Psoas muscle (tissue), 8 donors: ENCODE measurements around the gene RNF220. TPM values are rescaled to one million over a fixed set of nuclear protein-coding genes. Genes with fewer than 3 reads are reported as not detected.

Source experiments
- ATAC-seq, 4 donors: fragments of 200-7000 bp; cut with Tn5 transposase; one replicate each; pipeline ENCODE4 v1.9.1; 2020; ENCODE audit warnings: moderate library complexity in 3 of 4, mild to moderate bottlenecking in 2 of 4
- DNase-seq, 2 donors: peaks; one replicate each; pipeline ENCODE4 v3.0.0-alpha.2; 2020
- H3K27ac ChIP-seq: fragments of 200-600 bp; one replicate; pipeline ENCODE4 v1.8.0; 2022
- H3K27me3 ChIP-seq, 3 donors: fragments of 200-600 bp in 1 of 3; one replicate each; pipeline versions ENCODE4 v1.6.1 to v1.8.0; 2013 to 2022; ENCODE audit warnings: low read length in 2 of 3, mild to moderate bottlenecking in 2 of 3, moderate library complexity in 1 of 3; ENCODE audit not compliant: insufficient read depth in 3 of 3
- H3K36me3 ChIP-seq, 2 donors: fragments of 200-600 bp in 1 of 2; one replicate each; pipeline versions ENCODE4 v1.6.1 to v1.8.0; 2013 to 2022; ENCODE audit warnings: low read depth in 1 of 2, mild to moderate bottlenecking in 1 of 2, moderate library complexity in 1 of 2; ENCODE audit not compliant: insufficient read depth in 1 of 2
- H3K4me1 ChIP-seq: fragments of 200-600 bp; one replicate; pipeline ENCODE4 v1.8.0; 2022
- H3K4me3 ChIP-seq: fragments of 200-600 bp; one replicate; pipeline ENCODE4 v1.8.0; 2022; ENCODE audit warnings: mild to moderate bottlenecking
- H3K9me3 ChIP-seq: fragments of 200-600 bp; one replicate; pipeline ENCODE4 v1.8.0; 2022
- WGBS, 3 donors: extraction: QIAGEN DNeasy Blood & Tissue Kit; methylation state at CpG; one replicate each; pipeline versions ENCODE4 v1.1.6 to v1.1.7; 2013; 5-methylcytosine and 5-hydroxymethylcytosine counted together
- intact Hi-C, 2 donors: fragments of 100-400 bp; cut with DNase I; formaldehyde crosslinking; loops; one replicate each; pipeline versions ENCODE4 v1.11.0 to v1.14.2; 2022
- polyA plus RNA-seq, 3 donors: library from polyadenylated mRNA; stranded (reverse); fragments of 200-250 nt; gene quantifications; one replicate each; pipeline ENCODE4 v1.2.3, GENCODE V29; 2013
- total RNA-seq, 4 donors: library from RNA; stranded (reverse); fragmentation: NEBNext Ultra II Directional in 2 of 4; extraction: Animal tissue kit (Norgen Biotek cat#: 25700) in 2 of 4; gene quantifications; one replicate each; pipeline versions ENCODE4 v1.2.1 to v1.2.4, GENCODE V29; 2021 to 2023
- TF ChIP-seq, protein P1 (sequence below): fragments of 200-600 bp; IDR thresholded peaks from one replicate; pipeline ENCODE4 v1.8.0; 2022; ENCODE audit warnings: antibody characterized with exemption
- donor health status: healthy with polysubstance abuse.
- donor health status: DM: no; HTN: no; CAD: no; lungs with moderate emphysema.
- donor health status: Bipolar disorder and iron deficiency.
- donor health status: healthy.
- donor health status: DM: yes; HTN: yes; CAD: no.
- donor health status: DM: no; HTN: no; CAD: no.
- donor health status: DM: no; HTN: no; CAD: no.
- donor health status: DM: yes; HTN: yes; CAD: no.

RNF220 gene
- total and polyA plus RNA-seq, 7 donors = 61.1 to 133 (median 75.5) TPM

DNA sequence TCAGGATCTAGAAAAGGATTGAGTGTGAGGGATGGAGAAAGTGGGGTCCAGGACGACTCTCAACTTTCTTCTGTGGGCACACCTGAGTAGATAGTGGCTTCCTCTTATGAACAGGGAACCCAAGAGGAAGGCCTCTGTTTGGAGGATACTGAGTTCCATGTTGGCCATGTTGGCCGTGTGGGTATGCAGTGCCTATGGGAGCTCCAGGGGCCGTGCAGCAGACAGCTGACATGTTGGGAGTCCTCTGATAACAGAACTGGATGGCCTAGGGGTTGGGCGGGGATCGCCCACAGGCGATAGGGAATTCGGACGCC, 226.2 kb downstream of the RNF220 start:
- Histone ChIP-seq H3K27me3 (no peaks in the 10 kb centered on the region), H3K9me3 (no peaks in the 10 kb centered on the region), H3K4me1 (peaks cover 38% of the 10 kb centered on the region), H3K27ac (peak overlapping the region; percentile 92), H3K4me3 (peak overlapping the region; percentile 78), H3K36me3 (peaks cover 2 to 30% of the 10 kb centered on the region in 2 donors)
- intact Hi-C loops = no loop called here
- WGBS, 3 donors = 12 to 13% (median 12%) methylated on average over 8 of the region's 8 CpGs
- TF ChIP-seq, protein P1, sequence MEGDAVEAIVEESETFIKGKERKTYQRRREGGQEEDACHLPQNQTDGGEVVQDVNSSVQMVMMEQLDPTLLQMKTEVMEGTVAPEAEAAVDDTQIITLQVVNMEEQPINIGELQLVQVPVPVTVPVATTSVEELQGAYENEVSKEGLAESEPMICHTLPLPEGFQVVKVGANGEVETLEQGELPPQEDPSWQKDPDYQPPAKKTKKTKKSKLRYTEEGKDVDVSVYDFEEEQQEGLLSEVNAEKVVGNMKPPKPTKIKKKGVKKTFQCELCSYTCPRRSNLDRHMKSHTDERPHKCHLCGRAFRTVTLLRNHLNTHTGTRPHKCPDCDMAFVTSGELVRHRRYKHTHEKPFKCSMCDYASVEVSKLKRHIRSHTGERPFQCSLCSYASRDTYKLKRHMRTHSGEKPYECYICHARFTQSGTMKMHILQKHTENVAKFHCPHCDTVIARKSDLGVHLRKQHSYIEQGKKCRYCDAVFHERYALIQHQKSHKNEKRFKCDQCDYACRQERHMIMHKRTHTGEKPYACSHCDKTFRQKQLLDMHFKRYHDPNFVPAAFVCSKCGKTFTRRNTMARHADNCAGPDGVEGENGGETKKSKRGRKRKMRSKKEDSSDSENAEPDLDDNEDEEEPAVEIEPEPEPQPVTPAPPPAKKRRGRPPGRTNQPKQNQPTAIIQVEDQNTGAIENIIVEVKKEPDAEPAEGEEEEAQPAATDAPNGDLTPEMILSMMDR = no peak
- ATAC-seq = peak in 2 of 4 donors; percentile 45 to 63
- DNase-seq = no peak

DNA sequence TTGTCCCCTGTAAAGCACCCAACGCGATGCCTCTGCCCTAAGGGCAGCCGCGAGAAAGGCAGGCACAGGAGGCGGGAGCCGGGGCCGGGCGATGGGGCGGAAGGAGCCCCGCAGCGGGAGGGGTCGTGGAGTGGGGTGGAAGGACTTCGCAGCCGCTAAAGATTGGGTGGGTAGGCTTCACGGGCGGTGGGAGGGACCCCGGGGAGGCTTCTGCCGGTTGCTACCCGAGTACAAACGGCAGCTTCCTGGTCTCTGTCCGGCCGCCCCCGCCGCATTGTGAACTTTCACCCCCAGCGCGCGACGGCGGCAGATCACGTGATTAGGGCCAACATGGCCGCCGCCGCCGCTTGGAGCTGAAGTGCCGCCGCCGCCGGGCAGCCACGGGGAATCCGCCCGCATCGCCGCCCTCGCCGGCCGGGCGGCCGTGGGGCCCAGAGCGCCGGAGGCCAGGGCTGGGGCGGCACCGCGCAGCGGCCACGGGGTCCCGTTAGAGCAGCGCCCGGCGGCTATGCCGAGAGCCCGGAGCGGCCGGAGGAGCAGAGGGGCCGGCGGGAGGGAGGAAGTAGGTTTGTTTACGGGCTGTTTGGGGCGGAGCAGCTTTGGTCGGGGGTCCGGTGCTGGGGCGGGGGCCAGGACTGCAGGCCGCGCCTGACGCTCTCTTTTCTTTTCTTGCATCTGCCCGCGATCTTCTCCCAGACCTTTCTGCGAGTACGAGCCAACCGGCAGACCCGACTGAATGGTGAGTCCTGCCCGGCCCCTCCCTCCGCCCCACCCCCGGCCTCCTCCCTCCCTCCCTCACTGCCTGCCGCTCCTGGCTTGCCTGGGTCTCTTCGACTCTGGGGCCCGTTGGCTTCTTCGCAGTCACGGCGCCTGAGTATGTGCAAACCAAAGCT, 226.8 kb downstream of the RNF220 start:
- DNase-seq = peak; percentile 93 to 96
- intact Hi-C loops = no loop called here
- H3K27ac ChIP-seq = peak overlapping the region; percentile 92
- H3K4me1 ChIP-seq = peaks cover 44% of the 10 kb centered on the region
- peak; percentile 83 to 90 (median 87) for ATAC-seq
- H3K4me3 ChIP-seq = peak overlapping the region; percentile 78
- peaks cover 2 to 36% of the 10 kb centered on the region in 2 donors for H3K36me3 ChIP-seq
- 0 to 1% (median 1%) methylated on average over 53 to 88 of the region's 88 CpGs for WGBS, 3 donors
- H3K27me3 ChIP-seq = no peaks in the 10 kb centered on the region
- TF ChIP-seq, protein P1 = no peak
- H3K9me3 ChIP-seq = no peaks in the 10 kb centered on the region

DNA sequence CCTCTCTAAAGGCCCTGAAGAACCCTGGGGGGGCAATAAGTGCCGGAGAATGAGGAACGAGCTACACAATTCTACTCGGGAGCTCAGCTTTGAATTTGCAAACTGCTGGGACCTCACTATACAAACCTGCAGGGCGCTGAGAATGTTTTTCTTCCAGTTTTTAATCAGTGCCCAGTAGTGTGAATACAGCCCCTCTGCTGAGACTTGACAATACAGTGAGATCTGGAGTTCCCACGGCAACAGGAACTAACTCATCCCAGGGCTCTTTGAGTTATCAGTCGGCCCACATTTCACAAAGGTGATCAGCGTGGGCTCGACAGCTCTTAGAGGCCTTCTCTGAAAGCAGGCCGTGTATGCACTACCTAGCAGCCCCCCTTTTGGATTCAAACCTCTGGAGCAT, 227.5 kb downstream of the RNF220 start:
- no peaks in the 10 kb centered on the region for H3K27me3 ChIP-seq
- intact Hi-C loops = no loop called here
- H3K4me1 ChIP-seq = peaks cover 51% of the 10 kb centered on the region
- H3K9me3 ChIP-seq = no peaks in the 10 kb centered on the region
- peak overlapping the region; percentile 92 for H3K27ac ChIP-seq
- no peak for ATAC-seq
- DNase-seq = no peak
- TF ChIP-seq, protein P1 = no peak
- H3K36me3 ChIP-seq = peaks cover 4 to 41% of the 10 kb centered on the region in 2 donors
- 10 to 19% (median 16%) methylated on average over 9 of the region's 9 CpGs for WGBS, 3 donors
- H3K4me3 ChIP-seq = peak overlapping the region; percentile 78

DNA sequence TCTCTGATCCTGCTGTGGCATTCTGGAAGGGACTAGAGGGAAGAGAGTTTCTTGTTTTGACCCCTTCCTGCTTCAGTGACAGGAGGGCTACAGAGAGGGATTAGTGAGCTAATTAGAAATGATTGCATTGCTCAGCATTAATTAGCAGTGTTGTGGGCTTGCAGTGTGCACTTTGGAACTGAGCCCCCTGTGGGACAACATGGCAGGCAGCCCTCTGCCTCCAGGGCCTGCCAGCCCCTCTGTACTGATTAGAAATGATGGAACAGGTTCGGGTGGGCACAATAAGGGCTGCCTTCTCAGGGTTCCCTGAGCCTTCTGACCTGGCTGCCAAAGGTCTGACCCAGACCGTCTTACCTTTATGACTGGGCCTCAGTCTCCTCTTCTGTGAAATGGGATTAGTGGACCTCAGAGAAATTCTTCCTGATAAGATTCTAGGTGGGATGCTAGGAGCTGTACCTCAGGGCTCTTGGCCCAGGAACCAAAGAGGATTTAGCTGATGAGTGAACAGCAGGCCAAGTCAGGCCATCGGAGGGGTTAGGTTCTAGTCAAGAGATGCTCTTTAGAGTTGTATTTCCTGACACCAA, 229.6 kb downstream of the RNF220 start:
- H3K4me1 ChIP-seq = peaks cover 72% of the 10 kb centered on the region

More for the DNA sequence above, 229.6 kb downstream of the RNF220 start:
- TF ChIP-seq, protein P1 = no peak
- intact Hi-C loops = no loop called here
- no peak for ATAC-seq
- Histone ChIP-seq H3K27ac (no peak overlapping the region), H3K36me3 (peaks cover 6 to 61% of the 10 kb centered on the region in 2 donors), H3K9me3 (no peaks in the 10 kb centered on the region), H3K4me3 (no peak overlapping the region), H3K27me3 (no peaks in the 10 kb centered on the region)
- 79 to 91% (median 81%) methylated on average over 3 of the region's 3 CpGs for WGBS, 3 donors
- DNase-seq = peak in 1 of 2 donors; percentile 15
